HCT116 (cell line): Measurements from ENCODE around the gene CORO6. TPM values are rescaled to one million over a fixed set of nuclear protein-coding genes. Genes with fewer than 3 reads are reported as not detected.

ENCODE experiments used
- ATAC-seq: fragments of 200-7000 bp; cut with Tn5 transposase; 2 replicates; pipeline ENCODE4 v1.9.1; 2020; ENCODE audit warnings: mild to moderate bottlenecking, moderate library complexity
- BruUV-seq: library from RNA; stranded (reverse); fragments of 400-500 nt; replicated peaks from 2 replicates; lab custom pipeline; 2021; lab: Mats Ljungman, UMichigan
- CTCF ChIA-PET: fragments of 300-600 bp; sonication (Branson Sonifier 250); formaldehyde crosslinking; loops from one replicate; lab custom pipeline; 2021; ENCODE audit warnings: antibody characterized with exemption; lab: Charles Lee
- POLR2A ChIA-PET: fragments of 300-600, 350-600 bp; sonication (Branson Sonifier 250); formaldehyde crosslinking; loops from one replicate; lab custom pipeline; 2021; ENCODE audit warnings: antibody characterized with exemption; lab: Charles Lee
- RAD21 ChIA-PET, 2 experiments: fragments of 300-600 bp; sonication (Branson Sonifier 250); formaldehyde crosslinking; loops; one replicate each; lab custom pipeline; 2023; ENCODE audit warnings: low total read pairs in 2 of 2; ENCODE audit not compliant: uncharacterized antibody in 2 of 2, unreplicated experiment in 2 of 2, low non-redundant PET in 1 of 2; lab: Charles Lee
- DNase-seq: peaks from one replicate; pipeline ENCODE4 v3.0.0-alpha.2; 2010; ENCODE audit warnings: low read depth, low spot score
- H2AFZ ChIP-seq: fragments of 200-600 bp; shearing (Covaris generic), sonication (generic); 2 replicates; pipeline ENCODE4 v1.6.1; 2017; ENCODE audit warnings: low read depth, mixed run types, mixed read lengths, antibody characterized with exemption, low read length; ENCODE audit not compliant: poor library complexity, severe bottlenecking
- H3K27ac ChIP-seq: 2 replicates; pipeline ENCODE4 v1.5.1; 2012; ENCODE audit warnings: low read depth, low read length
- H3K27me3 ChIP-seq: fragments of 200-600 bp; sonication (generic); 2 replicates; pipeline ENCODE4 v1.6.1; 2016; ENCODE audit warnings: mixed run types, low read length, mixed read lengths; ENCODE audit not compliant: insufficient read depth
- H3K36me3 ChIP-seq, 2 experiments: fragments of 200-500 bp in 1 of 2; fragments of 200-600 bp in 1 of 2; sonication (Bioruptor generic) in 1 of 2; sonication (generic) in 1 of 2; 2 replicates each; pipeline versions ENCODE4 v1.5.1 to v1.6.1; 2014 to 2016; ENCODE audit warnings: low read length in 2 of 2, inconsistent platforms in 1 of 2, mixed read lengths in 1 of 2, mixed run types in 1 of 2; ENCODE audit not compliant: insufficient read depth in 2 of 2, control insufficient read depth in 1 of 2
- H3K4me1 ChIP-seq, 2 experiments: fragments of 200-600 bp in 1 of 2; sonication (generic) in 1 of 2; 2 replicates each; pipeline versions ENCODE4 v1.5.1 to v1.6.1; 2012 to 2017; ENCODE audit warnings: low read length in 2 of 2, inconsistent platforms in 1 of 2, mild to moderate bottlenecking in 1 of 2, mixed read lengths in 1 of 2, mixed run types in 1 of 2, moderate library complexity in 1 of 2; ENCODE audit not compliant: insufficient read depth in 2 of 2, control insufficient read depth in 1 of 2
- H3K4me2 ChIP-seq: fragments of 200-600 bp; sonication (generic); 2 replicates; pipeline ENCODE4 v1.6.1; 2017; ENCODE audit warnings: mixed run types, low read length, mixed read lengths
- H3K4me3 ChIP-seq, 2 experiments: fragments of 200-600 bp in 1 of 2; sonication (generic) in 1 of 2; replicated peaks in 1 of 2; 2 replicates each; pipeline ENCODE4 v1.5.1; 2011 to 2016; ENCODE audit warnings: low read length in 2 of 2, control low read depth in 1 of 2, low read depth in 1 of 2, mild to moderate bottlenecking in 1 of 2, mixed read lengths in 1 of 2, mixed run types in 1 of 2
- H3K79me2 ChIP-seq: fragments of 200-600 bp; sonication (generic); 2 replicates; pipeline ENCODE4 v1.6.1; 2017; ENCODE audit warnings: mild to moderate bottlenecking, mixed run types, low read length, moderate library complexity, mixed read lengths; ENCODE audit not compliant: insufficient read depth
- H3K9ac ChIP-seq: fragments of 200-600 bp; sonication (generic); 2 replicates; pipeline ENCODE4 v1.6.1; 2016; ENCODE audit warnings: low read length, mixed read lengths
- H3K9me2 ChIP-seq: fragments of 200-600 bp; sonication (generic), shearing (Covaris generic); 2 replicates; pipeline ENCODE4 v1.6.1; 2017; ENCODE audit warnings: mixed run types, mild to moderate bottlenecking, moderate library complexity; ENCODE audit not compliant: insufficient read depth
- H3K9me3 ChIP-seq, 2 experiments: fragments of 200-500 bp in 1 of 2; fragments of 200-600 bp in 1 of 2; sonication (Bioruptor generic) in 1 of 2; sonication (generic) in 1 of 2; 2 replicates each; pipeline ENCODE4 v1.6.1; 2014 to 2017; ENCODE audit warnings: low read length in 2 of 2, mixed read lengths in 2 of 2, inconsistent platforms in 1 of 2, low read depth in 1 of 2, mild to moderate bottlenecking in 1 of 2, mixed run types in 1 of 2, moderate library complexity in 1 of 2; ENCODE audit not compliant: control insufficient read depth in 1 of 2, insufficient read depth in 1 of 2
- H4K20me1 ChIP-seq: fragments of 200-600 bp; sonication (generic), shearing (Covaris generic); 2 replicates; pipeline ENCODE4 v1.6.1; 2017; ENCODE audit warnings: mixed run types, mild to moderate bottlenecking, moderate library complexity; ENCODE audit not compliant: insufficient read depth
- CEBPB ChIP-seq: IDR thresholded peaks from 2 replicates; pipeline ENCODE4 v1.6.1; 2012; ENCODE audit warnings: low read depth
- EGR1 ChIP-seq: IDR thresholded peaks from 2 replicates; pipeline ENCODE4 v1.6.1; 2012; ENCODE audit warnings: low read depth
- ELF1 ChIP-seq: IDR thresholded peaks from 2 replicates; pipeline ENCODE4 v1.6.1; 2012; ENCODE audit warnings: low read depth, borderline replicate concordance
- EZH2 ChIP-seq: fragments of 200-600 bp; sonication (generic); IDR thresholded peaks from 2 replicates; pipeline ENCODE4 v1.6.1; 2017; ENCODE audit warnings: antibody characterized with exemption, mixed run types
- EZH2phosphoT487 ChIP-seq: fragments of 200-600 bp; IDR thresholded peaks from 2 replicates; pipeline ENCODE4 v1.6.1; 2018; ENCODE audit warnings: antibody characterized with exemption, borderline replicate concordance
- FOSL1 ChIP-seq: IDR thresholded peaks from 2 replicates; pipeline ENCODE4 v1.6.1; 2012; ENCODE audit warnings: low read depth
- JUND ChIP-seq: IDR thresholded peaks from 2 replicates; pipeline ENCODE4 v1.6.1; 2012
- MAX ChIP-seq: IDR thresholded peaks from 2 replicates; pipeline ENCODE4 v1.6.1; 2012
- POLR2A ChIP-seq: IDR thresholded peaks from 2 replicates; pipeline ENCODE4 v1.7.0; 2011; ENCODE audit warnings: borderline replicate concordance; ENCODE audit not compliant: insufficient read depth, insufficient read length; ENCODE audit errors: extremely low read depth
- POLR2AphosphoS5 ChIP-seq: IDR thresholded peaks from 2 replicates; pipeline ENCODE4 v1.6.1; 2011; ENCODE audit warnings: mild to moderate bottlenecking, low read depth, low read length, moderate library complexity
- RAD21 ChIP-seq: IDR thresholded peaks from 2 replicates; pipeline ENCODE4 v1.6.1; 2012; ENCODE audit warnings: low read depth, mild to moderate bottlenecking
- REST ChIP-seq: IDR thresholded peaks from 2 replicates; pipeline ENCODE4 v1.6.1; 2012; ENCODE audit warnings: low read depth
- SIN3A ChIP-seq: IDR thresholded peaks from 2 replicates; pipeline ENCODE4 v1.6.1; 2012; ENCODE audit warnings: low read depth
- SP1 ChIP-seq: IDR thresholded peaks from 2 replicates; pipeline ENCODE4 v1.6.1; 2012; ENCODE audit warnings: low read depth
- SRF ChIP-seq: IDR thresholded peaks from 2 replicates; pipeline ENCODE4 v1.6.1; 2012; ENCODE audit warnings: low read depth
- TCF7L2 ChIP-seq: IDR thresholded peaks from 2 replicates; pipeline ENCODE4 v1.7.0; 2011; ENCODE audit warnings: borderline replicate concordance, inconsistent platforms; ENCODE audit not compliant: insufficient read depth, insufficient read length; ENCODE audit errors: extremely low read depth
- YY1 ChIP-seq: IDR thresholded peaks from 2 replicates; pipeline ENCODE4 v1.6.1; 2011; ENCODE audit warnings: low read length, low read depth, moderate library complexity, mild to moderate bottlenecking; ENCODE audit not compliant: insufficient replicate concordance; ENCODE audit errors: extremely low read depth
- ZBTB33 ChIP-seq: IDR thresholded peaks from 2 replicates; pipeline ENCODE4 v1.6.1; 2011; ENCODE audit warnings: mild to moderate bottlenecking, low read length, moderate library complexity; ENCODE audit not compliant: insufficient replicate concordance; ENCODE audit errors: extremely low read depth
- ZFX ChIP-seq: fragments of 450-650 bp; IDR thresholded peaks from 2 replicates; pipeline ENCODE4 v1.6.1; 2017
- ZNF274 ChIP-seq: fragments of 200-500 bp; sonication (Bioruptor generic); IDR thresholded peaks from 2 replicates; pipeline ENCODE4 v1.6.1; 2014; ENCODE audit warnings: mild to moderate bottlenecking, low read depth, low read length, inconsistent platforms
- intact Hi-C: fragments of 100-400 bp; cut with micrococcal nuclease; formaldehyde crosslinking; loops from 2 replicates; pipeline ENCODE4 v1.10.0; 2022
- total RNA-seq: library from RNA; stranded (reverse); gene quantifications from one replicate; pipeline ENCODE4 v1.2.1, GENCODE V29; 2021; ENCODE audit not compliant: unreplicated experiment

The CORO6 gene
- total RNA-seq, 1 experiment from 2014 or later, result 8.7 TPM

- Histone ChIP-seq H3K9me3 (no peaks in the 10 kb centered on the region), H3K27me3 (no peaks in the 10 kb centered on the region), H3K4me3 (peak overlapping the region in 1 of 2 experiments; percentile 2; a peak in 2 of 4 replicates), H3K79me2 (no peaks in the 10 kb centered on the region), H3K9ac (peak overlapping the region; percentile 4; the same call in 1 of the 2 replicates), H3K27ac (peak overlapping the region; percentile 44; the same call in 1 of the 2 replicates), H3K4me2 (peak overlapping the region; percentile 62), H4K20me1 (no peaks in the 10 kb centered on the region), H3K36me3 (no peaks in the 10 kb centered on the region), H3K4me1 (peaks cover 9 to 33% of the 10 kb centered on the region in 2 experiments), H3K9me2 (no peaks in the 10 kb centered on the region), H2AFZ (no peak overlapping the region)
- DNase-seq (peak; percentile 60), ATAC-seq (peak; percentile 89)
- intact Hi-C loops, result no loop called here
- ChIA-PET POLR2A (interaction anchor here (1.3 to 1.5 kb wide), 2 partner anchors 10 to 13 kb away, joined by 3 read pairs; no protein-coding TSS in a partner anchor), RAD21 (no interaction called here), CTCF (interaction anchor here (0.8 to 1.4 kb wide), 3 partner anchors 115 to 357 kb away, joined by 3 to 4 read pairs (median 4); no protein-coding TSS in a partner anchor)
- no TSS peak for BruUV-seq
- peak; percentile 68 for TF ChIP-seq FOSL1
- peak; percentile 53; the same call in 1 of the 2 replicates for TF ChIP-seq CEBPB
- no peak for TF ChIP-seq EZH2phosphoT487
- TF ChIP-seq ZBTB33, result no peak
- TF ChIP-seq SIN3A, result no peak
- no peak for TF ChIP-seq EGR1
- TF ChIP-seq POLR2AphosphoS5, result no peak
- no peak for TF ChIP-seq EZH2
- no peak for TF ChIP-seq ZNF274
- no peak for TF ChIP-seq YY1
- TF ChIP-seq JUND, result peak; percentile 72
- TF ChIP-seq TCF7L2, result no peak
- TF ChIP-seq ELF1, result no peak
- TF ChIP-seq POLR2A, result no peak
- peak; percentile 41; the same call in 1 of the 2 replicates for TF ChIP-seq SRF
- no peak for TF ChIP-seq REST
- TF ChIP-seq RAD21, result no peak
- TF ChIP-seq MAX, result no peak
- no peak for TF ChIP-seq ZFX
- TF ChIP-seq SP1, result peak; percentile 57
These were observed 42.2 kb upstream of the CORO6 start for GRCh38 chr17:29664743-29665480.
